ENCODE results near the gene LOC101059915.
A peak's percentile ranks its signal among the peaks of the same experiment; 100 is the strongest.
"Not testable (repeated sequence)": the region's sequence is repeated elsewhere in the genome, so short reads cannot be mapped to it uniquely, and the experiment has no call there.

The LOC101059915 gene

DNA sequence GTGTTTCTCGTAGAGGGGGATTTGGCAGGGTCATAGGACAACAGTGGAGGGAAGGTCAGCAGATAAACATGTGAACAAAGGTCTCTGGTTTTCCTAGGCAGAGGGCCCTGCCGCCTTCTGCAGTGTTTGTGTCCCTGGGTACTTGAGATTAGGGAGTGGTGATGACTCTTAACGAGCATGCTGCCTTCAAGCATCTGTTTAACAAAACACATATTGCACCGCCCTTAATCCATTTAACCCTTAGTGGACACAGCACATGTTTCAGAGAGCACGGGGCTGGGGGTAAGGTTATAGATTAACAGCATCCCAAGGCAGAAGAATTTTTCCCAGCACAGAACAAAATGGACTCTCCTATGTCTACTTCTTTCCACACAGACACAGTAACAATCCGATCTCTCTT is 22.9 kb upstream of the LOC101059915 start:
- DNase-seq: not testable (repeated sequence)

DNA sequence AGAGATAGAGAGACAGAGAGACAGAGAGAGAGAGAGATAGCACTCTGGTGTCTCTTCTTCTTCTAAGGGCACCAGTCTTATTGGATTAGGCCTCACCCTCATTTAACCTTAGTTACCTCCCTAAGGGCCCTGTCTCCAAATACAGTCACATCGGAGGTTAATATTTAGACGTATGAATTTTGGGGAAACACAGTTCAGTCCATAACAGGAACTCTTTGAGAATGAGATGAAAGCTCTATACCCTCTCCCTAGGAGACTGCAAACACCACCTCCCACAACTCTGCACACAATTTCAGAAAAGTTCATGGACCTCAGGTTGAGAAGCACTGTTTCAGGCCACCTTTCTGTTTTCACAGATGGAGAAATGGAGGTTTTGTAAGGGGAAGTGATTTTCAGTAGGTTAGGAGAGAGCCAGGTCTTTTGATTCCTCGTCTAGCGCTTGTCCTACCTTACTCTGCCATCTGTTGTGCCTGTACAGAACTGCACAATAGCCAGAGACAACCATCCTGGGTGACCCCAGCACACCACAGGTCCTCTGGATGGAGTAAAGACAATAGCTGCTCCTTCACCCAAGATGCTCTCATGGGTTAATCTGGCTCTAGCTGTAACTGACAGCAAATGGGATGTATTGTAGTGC is 16.9 kb upstream of the LOC101059915 start:
- no peak for DNase-seq

DNA sequence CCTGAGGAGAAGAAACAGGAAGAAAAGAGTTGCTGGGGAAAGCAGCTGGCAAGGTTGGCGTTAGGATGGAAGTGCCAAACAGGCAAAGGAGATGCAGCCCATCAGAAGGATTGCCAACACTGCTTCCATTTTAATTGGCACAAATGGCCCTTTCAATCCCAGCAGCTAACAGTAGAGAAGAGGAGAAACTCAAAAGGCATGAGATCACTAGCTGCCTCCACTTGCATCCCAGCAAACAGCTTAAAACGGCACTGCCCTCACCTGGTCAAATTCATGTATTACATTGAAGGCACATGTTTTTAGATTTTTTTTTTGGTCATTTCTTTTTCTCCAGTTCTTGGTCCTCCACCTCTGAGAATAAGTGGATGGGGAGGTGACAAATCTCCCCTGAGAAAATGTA is 14.9 kb upstream of the LOC101059915 start:
- DNase-seq: peak; percentile 37

DNA sequence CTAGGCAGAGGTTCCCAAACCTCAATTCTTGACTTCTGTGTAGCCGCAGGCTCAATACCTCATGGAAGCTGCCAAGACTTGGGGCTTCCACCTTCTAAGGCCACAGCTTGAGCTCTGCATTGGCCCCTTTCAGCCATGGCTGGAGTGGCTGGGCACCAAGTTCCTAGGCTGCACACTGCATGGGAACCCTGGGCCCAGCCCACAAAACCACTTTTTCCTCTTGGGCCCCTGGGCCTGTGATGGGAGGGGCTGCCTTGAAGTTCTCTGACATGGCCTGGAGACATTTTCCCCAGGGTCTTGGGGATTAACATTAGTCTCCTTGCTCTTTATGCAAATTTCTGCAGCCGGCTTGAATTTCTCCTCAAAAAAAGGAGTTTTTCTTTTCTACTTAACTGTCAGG is 14.0 kb upstream of the LOC101059915 start:
- DNase-seq: no peak

DNA sequence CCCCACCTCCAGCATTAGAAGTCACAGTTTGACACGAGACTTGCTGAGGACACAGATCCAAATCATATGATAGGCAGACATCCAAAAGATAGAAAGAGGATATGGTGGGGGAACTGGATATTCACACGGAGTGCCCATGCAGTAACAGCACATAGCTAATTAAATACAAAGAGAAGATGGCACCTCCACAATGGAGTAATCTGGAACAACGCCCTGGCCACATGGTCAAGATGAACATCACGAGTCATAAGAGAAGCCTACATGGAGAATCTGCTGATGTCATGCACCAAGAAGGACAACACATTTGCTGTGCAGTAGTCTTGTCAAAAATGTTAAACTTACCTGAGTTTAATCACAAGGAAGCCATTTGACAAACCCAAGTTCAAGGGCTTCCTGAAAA is 10.1 kb upstream of the LOC101059915 start:
- no peak for DNase-seq

DNA sequence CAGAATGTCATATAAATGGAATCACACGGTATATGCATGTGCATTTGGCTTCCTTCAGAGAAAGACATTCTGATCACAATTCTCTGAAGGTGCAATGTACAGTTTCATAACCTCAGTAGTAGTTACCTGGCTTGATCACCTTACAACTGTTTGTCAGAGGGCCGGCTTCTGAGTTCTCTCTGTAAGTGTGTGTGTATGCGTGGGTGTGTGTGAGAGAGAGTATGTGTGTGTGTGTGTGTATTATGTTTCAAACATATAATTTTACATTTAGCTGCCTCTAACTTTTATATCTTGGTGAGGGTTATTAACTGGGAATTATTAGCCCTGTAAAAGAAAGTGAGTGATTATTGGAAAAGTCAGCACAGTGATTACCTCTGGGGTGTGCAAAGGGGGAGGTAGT is 8.0 kb upstream of the LOC101059915 start:
- no peak for DNase-seq

DNA sequence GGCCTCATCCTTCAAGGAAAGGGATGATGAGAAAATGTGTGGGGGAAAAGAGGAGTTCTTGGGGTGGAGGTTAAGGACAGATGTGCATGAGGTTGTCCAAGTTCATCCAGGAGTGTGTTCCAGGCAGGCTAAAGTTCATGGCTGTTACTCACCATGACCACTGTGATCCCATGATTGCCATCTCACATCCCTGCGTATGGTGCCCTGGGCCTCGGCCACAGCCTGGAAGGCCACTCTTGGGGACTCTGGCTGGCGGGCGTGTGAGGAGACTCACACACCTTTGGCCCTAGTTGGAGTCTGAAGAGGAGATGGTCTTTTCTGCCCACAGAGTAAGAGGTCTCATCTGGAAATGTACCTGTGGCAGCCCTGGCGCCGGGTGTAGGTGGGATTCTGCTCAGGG is 7.4 kb upstream of the LOC101059915 start:
- no peak for DNase-seq

DNA sequence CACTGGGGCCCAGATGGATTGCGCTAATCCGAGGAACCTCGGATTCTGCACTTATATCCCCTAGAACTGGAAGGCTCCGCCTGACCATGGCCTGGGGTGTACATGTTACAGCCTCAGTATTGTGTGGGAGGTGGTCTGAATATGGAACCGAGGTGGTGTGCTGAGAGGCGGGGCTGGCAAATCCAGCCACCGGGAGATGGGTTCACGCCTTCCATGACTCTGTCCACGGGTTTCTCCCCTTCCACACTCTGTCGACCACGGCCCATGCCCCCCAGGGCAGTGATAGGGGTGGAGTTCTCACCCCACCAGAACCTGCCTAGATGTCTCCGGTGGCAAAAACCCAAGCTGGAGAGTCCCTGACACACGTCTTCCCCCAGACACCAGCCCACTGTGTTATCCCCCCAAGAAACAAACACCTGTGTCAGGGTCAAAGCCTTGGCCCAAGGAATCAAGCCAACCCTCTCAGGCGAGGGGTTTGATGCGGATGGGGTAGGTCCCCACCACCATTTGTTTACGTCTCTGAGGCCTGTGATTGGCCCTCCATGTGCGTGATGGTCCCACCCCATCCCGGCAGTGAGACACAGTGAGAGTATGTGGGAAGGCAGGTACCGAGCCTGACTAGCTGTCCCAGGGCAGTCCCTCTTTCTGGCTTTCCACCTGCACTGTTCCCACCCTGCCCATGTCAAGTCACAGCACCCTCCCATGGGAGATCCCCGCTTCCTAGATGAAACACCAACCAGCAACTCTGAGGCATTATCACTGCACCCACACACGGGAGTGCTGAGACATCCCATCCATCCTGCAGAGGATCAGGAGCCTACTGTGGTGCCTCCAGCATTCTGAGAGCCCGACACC is 6.6 kb upstream of the LOC101059915 start:
- DNase-seq: no peak

DNA sequence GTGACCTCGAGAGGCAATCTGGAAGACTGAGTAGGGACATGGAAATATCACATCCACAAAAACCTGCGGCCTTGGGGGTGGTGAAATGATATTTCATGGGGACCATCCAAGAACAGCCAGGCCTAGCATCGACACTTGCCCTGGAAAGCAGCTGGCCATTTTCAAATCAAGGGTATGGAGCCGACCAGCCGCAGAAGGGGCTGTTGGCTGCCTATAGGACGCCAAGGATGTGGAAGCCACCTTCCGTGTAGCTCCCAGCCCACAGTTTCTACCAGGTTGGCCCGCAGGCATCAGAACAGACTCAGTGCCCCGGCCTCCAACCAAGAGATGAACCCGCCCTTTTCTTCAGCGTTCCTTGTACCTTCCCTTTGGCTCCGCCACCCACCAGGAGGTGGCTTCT is 5.4 kb upstream of the LOC101059915 start:
- no peak for DNase-seq

DNA sequence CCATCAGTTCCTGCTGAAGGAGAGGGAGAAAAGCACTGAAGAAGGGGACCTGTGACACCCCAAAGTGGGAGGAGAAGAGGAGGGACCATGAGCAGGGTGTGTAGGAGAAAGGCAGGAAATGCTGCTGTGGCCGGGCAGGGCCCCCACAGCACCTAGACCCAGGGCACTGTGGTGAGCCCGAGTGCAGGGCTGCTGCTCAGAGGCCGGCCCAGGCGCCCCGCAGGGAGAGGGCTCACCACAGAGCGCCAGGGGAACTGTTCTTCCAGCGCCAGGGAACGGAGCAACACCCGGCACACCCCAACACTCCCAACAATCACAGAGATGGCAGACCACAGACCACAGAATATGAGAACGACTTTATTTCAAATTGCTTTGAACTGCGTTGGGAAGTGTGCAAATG is 4.7 kb upstream of the LOC101059915 start:
- DNase-seq: not testable (repeated sequence)

DNA sequence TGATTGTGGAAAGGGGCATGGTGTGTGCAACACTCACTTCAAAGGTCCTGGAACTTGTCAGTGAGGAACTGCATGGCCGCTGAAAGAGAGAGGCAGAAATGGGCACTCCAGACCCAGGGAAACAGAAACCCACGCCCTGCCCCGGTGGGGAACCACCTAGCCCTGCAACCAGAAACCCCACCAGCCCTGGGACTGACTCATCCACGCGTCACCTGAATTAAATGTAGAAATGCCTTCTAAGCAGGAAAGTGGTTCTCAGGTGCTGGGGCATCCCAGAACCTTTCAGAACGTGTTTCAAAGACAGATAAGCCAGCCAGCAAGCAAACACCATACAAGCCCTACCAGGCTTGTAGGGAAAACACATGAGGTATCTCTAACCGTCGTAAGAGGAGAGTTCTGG is 4.1 kb upstream of the LOC101059915 start:
- DNase-seq: not testable (repeated sequence)

DNA sequence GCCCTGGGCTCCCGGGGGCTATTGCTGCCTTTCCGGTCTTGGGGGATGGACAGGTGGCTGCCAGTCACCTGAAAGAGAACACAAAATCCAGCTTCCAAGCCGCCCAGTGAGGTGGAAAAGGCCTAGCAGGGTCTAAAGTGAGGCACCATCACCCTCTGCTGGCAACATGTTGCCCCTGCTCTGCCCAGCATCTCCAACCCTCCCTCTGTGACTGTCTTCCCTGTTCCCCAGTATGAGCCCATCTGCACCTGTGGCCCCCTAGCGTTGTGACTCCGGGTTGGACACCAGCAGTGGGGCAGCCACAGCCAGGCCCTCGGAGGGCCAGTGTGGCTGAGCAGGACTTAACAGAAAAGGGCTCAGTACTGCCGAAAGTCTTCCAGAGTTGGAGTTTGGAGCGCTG is 3.1 kb upstream of the LOC101059915 start:
- DNase-seq: not testable (repeated sequence)

DNA sequence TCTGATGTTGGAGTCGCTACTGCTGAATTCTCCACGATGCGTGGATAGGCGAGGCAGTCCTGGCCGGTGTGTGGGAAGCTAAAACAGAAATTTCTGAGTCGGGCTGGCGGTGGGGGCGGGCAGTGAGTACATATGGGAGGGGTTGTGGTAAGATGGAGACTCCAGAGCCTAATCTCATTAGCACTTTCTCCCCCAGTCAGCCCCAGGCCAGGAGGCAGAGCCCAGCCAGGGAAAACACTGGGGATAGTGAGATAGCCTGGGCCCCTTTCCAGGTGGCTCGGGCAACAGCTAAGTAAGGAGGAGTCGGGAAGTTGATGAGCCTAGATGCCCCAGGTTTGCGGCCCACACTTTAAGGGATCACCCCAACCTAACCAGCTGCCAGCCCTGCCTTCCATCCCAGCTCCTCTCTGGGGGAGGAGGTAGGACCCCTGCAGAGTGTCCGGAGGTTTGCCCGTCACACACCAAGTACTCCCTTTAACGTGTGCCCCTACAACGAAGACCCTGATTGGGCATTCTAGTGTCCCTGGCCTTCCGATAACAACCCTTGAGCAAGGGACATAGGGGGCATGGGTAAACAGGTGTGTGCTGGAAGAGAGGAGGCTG is 2.4 kb upstream of the LOC101059915 start:
- no peak for DNase-seq

DNA sequence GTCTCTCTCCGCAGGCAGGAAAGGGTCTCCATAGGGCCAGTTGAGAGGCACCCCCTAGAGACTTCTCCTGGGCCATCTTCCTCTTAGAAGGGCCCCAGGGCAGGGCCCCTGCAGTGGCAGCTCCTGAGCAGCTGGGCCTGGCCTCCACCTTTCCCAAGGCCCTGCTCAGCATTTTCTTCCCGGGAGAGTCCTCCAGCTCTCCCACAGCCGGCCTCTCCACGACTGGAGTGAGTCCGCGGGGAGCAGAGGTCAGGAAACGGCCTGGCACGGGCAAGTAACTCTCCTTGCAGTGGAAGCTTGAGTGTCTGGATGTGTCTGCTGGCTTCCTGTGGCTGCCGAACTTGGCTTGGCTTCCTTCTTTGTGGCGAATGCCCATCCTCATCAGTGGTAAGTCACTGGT is 1.6 kb upstream of the LOC101059915 start:
- no peak for DNase-seq

DNA sequence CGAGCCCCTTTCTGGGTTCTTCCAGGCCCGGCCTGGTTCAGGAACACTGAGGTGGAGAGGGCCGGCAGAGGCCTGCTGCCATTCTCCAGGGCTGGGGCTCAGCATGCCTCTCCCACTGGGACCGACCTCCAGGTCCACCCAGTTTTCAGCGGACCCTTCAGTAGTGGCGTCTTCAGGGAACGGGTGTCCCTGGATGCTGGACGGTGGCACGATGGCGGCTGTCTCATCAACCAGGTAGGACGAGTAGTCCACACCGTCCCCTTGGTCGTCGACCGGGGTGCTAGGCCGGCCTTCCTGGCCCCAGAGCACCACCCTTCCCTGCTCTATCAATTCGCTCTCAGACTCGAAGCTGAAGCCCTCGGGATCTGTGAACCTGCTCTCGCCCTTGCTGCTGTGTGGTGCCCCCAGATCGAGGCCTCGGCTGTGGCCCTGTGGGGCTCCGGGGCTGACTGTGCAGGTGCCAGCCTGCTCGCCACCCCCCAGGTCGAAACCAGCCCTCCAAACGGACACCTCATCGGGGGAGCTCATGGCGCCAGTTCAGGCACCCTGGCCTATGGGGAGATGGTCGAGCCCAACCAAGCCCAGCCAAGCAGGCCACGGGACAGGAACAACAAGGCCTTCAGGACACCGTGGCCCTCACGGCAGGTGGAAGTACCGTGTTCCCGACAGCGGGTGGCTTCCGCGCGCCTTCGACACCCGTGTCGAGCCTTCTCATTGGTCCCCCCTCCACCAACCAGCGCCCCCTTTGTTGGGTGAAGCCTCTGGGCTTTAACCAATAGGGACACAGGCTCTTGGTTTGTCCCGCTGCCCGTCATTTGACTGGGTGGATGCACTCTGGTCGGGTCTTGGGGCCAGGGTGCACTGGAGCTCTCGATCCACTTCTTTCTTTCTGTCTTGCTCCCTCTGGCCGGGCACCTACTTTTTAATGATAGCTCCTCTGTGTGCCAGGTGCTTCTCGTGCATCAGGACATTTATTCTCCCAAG is 814 bp upstream of the LOC101059915 start:
- DNase-seq: no peak

DNA sequence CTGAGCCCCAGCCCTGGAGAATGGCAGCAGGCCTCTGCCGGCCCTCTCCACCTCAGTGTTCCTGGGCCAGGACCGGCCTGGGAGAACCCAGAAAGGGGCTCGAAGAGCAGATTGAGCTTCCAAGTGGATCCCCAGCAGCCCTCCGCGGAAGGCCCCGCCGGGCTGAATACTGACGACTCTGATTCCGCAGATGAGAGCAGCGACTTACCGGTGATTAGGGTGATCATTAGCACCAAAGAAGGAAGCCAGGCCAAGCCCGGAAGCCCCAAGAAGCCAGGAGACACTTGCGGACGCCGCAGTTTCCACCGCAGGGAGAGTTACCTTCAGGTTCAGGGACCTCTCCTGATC is 876 bp downstream of the LOC101059915 start:
- no peak for DNase-seq

DNA sequence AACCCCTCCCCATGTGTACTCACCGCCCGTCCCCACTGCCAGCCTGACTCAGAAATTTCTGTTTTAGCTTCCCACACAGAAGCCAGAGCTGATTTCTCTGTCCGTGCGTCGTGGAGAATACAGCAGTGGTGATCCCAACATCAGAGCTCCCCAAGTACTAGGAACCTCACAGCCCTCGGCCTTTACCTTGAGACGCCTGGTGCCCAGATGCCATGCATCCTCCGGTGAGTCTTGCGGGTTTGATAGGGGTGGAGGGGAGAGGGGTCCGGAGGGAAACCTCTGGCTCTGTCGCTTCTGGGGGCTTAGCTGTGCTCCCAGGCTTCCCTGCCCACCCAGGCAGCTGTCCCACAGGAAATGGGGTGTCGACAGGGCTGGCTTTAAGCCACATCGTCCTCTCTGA is 2.1 kb downstream of the LOC101059915 start:
- no peak for DNase-seq

DNA sequence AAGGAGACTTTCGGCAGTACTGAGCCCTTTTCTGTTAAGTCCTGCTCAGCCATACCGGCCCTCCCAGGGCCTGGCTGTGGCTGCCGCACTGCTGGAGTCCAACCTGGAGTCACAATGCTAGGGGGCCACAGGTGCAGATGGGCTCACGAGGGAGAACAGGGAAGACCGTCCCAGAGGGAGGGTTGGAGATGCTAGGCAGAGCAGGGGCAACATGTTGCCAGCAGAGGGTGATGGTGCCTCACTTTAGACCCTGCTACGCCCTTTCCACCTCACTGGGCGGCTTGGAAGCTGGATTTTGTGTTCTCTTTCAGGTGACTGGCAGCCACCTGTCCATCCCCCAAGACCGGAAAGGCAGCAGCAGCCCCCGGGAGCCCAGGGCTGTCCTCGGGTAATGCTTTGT is 2.6 kb downstream of the LOC101059915 start:
- DNase-seq: not testable (repeated sequence)

DNA sequence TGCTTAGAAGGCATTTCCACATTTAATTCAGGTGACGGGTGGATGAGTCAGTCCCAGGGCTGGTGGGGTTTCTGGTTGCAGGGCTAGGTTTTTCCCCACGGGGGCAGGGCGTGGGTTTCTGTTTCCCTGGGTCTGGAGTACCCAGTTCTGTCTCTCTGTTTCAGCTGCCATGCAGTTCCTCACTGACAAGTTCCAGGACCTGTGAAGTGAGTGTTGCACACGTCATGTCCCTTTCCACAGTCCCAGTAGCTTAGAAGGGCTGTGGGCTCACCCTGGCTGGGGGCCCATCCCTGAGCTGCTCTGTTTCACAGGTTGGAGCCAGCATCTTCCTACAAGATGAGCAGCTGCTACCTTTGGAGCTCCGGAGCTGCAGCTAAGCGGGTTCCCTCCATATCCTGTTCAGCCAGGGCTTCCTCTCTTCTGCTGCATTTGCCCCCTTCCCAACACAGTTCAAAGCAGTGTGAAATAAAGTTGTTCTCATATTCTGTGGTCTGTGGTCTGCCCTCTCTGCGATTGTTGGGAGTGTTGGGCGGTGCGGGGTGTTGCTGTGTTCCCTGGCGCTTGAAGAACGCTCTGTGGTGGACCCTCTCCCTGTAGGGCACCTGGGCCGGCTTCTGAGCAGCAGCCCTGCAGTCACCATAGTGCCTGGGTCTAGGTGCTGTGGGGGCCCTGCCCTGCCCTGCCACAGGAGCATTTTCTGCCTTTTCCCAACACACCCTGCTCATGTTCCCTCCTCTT is 3.9 kb downstream of the LOC101059915 start:
- DNase-seq: no peak

DNA sequence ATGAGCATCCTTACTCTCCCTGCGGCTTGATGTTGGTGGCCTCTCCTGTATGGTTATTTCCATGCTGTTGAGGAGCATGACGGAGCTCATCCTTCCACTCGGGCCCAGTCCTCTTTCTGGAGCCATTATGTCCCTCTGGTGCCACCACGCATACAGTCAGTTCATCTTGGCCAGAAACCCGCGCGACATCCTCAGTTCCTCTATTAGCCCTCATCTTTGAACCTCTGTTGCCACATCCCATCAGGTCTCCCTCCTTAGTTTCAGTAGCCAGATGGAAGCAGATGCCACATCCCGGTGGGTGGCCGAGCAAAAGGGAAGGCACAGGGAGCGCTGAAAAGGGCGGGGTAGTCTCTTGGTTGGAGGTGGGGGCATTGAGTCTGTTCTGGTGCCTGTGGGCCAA is 4.6 kb downstream of the LOC101059915 start:
- no peak for DNase-seq

DNA sequence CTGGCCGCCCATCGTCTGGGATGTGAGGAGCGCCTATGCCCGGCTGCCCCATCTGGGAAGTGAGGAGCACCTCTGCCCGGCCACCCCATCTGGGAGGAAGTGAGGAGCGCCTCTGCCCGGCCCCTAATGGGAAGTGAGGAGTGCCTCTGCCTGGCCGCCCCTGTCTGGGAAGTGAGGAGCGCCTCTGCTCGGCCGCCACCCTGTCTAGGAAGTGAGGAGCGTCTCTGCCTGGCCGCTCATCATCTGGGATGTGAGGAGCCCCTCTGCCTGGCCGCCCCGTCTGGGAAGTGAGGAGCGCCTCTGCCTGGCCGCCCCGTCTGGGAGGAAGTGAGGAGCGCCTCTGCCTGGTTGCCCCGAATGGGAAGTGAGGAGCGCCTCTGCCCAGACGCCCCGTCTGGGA is 8.3 kb downstream of the LOC101059915 start:
- not testable (repeated sequence) for DNase-seq

All from NCI-H1694 treated with DMSO at 0.1 percent for 48 hours (cell line).